ENCODE measurements around the gene PDE2A.

Gene PDE2A

DNA sequence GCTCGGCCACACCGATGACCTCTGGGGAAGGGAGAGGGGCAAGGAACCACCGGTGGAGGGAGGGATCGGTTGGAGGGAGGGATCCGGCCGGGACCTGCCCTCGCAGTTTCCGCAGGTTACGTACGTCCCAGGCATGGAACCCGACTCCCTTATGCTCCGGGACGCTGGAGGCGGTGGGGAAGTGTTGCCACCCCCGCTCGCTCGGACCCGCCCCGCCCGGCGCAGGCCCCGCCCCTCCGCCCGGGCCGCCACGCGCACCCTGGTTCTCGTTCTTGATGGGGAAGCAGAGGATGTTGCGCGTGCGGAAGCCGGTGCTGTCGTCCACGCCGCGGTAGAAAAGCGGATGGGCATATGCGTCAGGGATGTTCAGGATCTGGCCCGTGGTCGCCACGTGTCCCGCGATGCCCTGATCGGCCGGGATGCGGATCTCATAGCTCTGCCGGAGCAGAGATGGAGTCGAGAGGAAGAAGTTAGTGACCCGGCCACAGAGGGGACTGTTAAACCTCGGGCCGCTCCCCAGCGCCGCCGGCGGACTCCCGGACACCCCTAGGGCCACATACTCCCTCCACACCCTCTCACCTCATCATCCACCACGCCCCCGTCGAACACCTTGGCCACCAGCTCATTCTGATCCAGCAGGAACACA, 89.8 kb downstream of the PDE2A start:
- intact Hi-C loops (cut with DNase I): loop anchor here (10.0 kb wide), 1 partner anchor 210 kb away; the partner anchor contains the start of gene STARD10
- peak in 4 of 10 donors; percentile 25 to 91 (median 80) for DNase-seq

DNA sequence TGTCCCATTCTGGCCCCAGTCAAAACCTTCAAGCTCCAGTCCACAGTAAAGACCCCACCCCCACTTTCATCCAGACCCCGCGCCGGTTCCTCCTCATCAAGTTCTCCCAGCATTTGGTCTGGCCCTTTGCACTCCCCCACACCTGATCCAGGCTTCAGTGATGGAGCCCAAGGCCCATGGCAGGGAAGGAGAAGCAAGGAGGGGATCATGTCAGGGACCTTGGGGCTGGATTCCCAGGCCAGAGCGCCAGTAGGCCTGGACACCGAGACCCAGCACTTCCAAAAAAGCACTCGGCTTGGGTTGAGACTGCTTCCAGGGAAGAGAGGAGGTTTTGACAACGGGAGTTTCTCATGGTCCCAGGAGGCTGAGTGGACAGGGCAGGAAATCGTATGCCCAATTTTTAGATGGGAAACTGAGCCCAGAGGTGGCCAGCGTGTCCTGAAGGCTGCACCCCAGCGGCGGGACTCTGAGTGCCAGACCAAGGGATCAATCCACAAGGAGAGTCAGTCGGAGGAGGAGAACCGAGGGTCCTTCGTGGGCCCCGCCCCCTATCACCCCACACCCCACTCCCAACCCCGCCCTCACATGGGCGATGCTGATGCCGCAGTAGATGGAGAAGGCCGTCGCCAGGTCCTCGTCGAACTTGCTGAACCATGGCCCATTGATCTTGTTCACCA, 90.5 kb downstream of the PDE2A start:
- DNase-seq: peak in 2 of 10 donors; percentile 59 to 73
- intact Hi-C loops (cut with DNase I): loop anchor here (10.0 kb wide), 1 partner anchor 211 kb away; the partner anchor contains the start of gene STARD10

DNA sequence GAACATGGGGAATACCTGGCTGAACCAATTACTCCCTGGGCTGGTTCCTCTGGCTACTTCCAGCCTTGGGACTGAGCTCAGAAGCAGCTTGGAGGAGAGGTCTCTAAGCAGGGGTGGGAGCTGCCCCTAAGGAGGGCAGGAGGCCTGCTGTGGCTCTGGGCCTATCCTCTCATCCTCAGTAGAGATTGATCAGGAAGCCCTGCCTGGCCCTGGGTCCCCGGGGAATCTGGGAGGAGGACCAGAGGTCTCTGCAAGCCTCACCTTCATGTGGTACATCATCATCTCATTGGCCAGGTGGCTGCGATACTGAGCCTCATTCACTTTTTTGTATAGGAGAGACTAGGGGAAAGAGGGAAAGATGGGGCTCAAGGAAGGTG, 91.1 kb downstream of the PDE2A start:
- intact Hi-C loops (cut with DNase I): loop anchor here (10.0 kb wide), 1 partner anchor 212 kb away; the partner anchor contains the start of gene STARD10
- peak in 1 of 10 donors; percentile 24 for DNase-seq

DNA sequence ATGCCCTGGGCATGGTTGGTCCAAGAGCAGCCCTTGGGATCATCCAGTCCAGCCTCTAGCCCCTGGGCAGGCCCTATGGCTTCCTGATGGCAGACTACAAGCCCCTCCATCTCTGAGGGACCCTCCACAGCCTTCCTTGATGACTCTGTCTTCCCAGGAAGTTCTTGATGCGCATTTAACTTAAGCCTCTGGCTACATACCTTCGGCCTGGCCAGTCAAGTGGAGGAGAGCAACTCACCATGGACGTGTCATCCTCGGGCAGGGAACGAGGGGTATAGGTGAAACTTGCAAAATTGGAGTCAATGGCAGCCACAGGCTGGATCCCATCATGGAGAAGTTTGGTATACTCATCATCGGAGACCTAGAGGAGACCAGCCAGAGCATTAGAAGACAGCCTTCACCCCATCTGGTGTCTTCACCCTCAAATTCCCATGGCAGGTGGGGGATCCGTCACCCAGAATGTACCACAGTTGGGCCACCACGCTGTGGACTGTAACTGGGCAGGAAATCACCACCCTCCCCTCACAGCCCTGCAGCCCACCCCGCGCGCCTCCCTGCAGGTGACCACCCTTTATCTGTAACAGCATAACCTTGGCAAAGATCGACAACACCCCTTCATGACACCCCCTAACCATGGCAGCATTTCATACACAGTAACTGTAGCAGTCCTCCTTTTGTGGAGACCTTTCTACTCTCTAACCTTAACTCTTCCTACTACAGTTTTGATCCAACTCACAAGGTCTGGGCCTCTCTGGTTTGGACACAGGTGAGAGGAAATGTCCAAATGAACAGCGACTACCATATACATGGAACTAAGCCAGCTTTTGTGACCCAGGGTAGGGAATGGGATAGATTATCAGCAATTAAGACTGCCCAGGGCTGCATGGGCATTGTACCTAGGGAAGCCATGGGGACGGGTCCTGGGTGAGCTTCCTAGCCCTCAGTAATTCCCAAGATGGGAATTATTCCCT, 91.7 kb downstream of the PDE2A start:
- peak in 3 of 10 donors; percentile 3 to 67 (median 20) for DNase-seq
- intact Hi-C loops (cut with DNase I): loop anchor here (10.0 kb wide), 1 partner anchor 212 kb away; the partner anchor contains the start of gene STARD10

DNA sequence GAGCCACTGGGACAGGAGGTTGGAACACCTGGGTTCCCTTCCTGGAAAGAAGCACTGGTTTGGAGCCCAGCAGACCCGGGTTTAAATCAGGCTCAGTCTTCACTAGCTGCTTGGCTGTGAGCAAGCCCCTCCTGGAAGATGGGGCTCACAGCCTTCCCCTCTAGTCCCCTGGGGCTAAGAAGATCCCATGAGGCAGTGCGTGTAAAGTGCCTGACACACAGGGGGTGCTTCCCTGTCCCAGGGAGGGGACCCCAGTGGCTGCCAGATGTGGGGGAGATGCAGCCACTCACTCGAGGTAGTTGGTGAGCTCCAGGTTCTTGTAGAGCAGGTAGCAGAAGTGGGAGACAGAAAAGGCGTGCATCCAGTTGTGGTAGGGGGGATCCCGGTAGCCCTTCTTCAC, 93.2 kb downstream of the PDE2A start:
- intact Hi-C loops (cut with DNase I): loop anchor here (10.0 kb wide), 1 partner anchor 214 kb away; the partner anchor contains the start of gene STARD10

DNA sequence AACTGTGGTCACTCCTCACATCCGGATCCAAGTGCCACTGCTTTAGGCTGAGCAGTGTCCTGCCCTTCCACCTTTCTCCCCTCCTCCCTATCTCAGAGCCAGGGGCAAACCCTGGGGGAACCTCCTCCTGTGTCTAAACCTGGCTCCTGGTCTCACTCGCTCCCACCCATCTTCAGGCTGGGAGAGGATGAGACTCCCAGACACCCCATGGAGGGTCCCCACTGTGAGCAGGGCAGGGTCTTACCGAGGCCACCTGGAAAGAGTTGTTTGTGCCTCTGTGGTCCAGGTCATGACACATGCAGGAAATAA, 93.6 kb downstream of the PDE2A start:
- peak in 1 of 10 donors; percentile 1 for DNase-seq
- intact Hi-C loops (cut with DNase I): loop anchor here (10.0 kb wide), 1 partner anchor 214 kb away; the partner anchor contains the start of gene STARD10

More for the DNA sequence above, 93.2 kb downstream of the PDE2A start:
- peak in 1 of 10 donors; percentile 19 for DNase-seq

DNA sequence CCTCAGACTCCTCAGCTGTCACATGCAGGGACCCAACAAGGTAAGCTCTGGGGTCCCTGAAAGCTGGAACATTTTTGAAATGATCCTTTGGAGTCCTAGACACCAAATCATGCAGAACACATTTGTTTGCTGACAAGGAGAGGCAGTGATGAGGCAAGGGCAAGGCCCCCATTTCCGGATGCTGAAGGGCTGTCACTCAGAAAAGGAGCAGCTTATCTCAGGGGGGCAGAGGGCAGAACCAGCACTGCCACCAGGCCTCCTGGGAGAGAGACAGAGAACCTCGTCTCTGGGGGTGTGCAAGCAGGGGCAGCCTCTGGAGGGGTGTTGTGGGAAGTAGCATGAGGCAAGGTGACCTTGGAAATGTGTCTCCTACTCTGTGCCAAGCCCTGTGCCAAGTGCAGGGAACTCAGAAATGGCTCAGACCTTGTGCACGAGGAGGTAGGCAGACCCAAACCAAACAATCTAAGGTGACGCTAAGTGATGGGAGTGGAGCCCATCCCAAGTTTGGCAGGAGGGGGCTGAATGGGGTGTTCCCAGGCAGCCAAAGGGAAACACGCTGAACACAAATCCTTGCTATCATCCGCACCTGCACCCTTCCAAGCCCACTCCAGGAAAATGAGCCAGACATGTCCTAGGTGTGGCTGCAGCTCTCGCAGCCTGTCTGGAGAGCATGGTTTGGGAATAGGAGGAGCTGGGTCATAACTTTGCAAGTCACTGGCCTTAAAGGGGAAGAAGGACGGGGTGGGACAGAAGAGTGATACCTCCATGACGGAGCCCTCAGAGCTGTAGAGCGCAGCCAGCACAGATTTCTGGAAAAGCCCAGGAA, 94.2 kb downstream of the PDE2A start:
- intact Hi-C loops (cut with DNase I): loop anchor here (10.0 kb wide), 1 partner anchor 215 kb away; the partner anchor contains the start of gene STARD10
- DNase-seq: peak in 2 of 10 donors; percentile 2 to 59

DNA sequence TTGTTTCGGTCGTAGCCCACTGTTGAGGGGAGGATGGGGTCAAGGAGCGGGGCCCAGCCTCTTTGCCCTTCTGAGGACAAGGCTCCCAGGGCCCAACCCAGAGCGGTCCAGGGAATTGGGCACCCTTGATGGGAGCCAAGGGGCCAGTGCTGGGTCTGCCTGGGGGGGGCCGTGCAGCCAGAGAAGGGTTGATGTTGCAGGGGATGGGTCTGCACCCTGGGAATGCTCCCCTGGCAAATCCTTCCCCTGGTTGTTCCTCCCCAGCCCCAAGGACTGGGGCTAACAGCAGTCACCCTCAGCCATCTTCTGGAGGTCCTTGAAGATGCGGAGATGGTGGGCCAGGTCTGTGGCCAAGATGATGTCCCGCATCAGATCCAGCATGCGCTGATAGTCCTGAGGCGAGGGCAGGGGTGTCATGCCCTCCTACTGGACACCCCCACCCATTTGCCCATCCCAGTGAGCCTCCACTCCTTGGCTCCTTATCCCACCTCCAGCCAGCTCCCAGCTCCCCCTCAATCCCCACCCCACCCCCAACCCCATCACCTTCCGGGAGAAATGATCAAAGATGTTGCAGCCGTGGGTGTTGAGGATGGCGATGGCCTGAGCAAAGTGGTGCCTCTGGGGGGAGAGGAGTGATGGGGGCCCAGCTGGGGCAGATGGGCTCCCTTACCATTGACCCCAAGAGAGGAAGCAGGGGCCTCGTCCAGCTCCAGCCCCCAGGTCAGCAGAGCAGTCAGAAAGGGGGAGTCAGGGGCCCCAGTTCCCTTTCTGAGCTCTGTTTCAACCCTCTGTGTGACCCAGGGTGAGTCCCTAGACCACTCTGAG, 95.0 kb downstream of the PDE2A start:
- peak in 1 of 10 donors; percentile 53 for DNase-seq
- intact Hi-C loops (cut with DNase I): no loop called here

DNA sequence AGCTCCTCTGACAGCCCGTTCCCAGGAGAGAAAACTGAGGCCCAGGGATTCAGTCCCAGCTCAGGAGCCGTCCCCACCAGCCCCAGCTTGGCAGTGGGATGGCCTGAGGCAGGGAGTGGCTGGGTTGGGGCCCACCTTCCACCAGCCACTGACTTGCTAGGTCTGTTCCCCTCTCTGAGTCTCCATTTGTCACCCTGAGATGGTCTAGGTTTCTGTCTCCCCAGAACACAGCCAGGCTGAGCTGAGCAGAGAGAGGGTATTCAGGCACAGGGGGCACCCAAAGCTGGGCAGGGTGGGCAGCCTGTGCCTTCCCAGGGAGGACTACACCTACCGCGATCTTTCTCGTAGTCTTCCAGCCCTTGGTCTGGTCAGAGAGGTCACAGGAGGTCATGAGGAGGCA, 95.7 kb downstream of the PDE2A start:
- intact Hi-C loops (cut with DNase I): no loop called here
- peak in 1 of 10 donors; percentile 34 for DNase-seq

DNA sequence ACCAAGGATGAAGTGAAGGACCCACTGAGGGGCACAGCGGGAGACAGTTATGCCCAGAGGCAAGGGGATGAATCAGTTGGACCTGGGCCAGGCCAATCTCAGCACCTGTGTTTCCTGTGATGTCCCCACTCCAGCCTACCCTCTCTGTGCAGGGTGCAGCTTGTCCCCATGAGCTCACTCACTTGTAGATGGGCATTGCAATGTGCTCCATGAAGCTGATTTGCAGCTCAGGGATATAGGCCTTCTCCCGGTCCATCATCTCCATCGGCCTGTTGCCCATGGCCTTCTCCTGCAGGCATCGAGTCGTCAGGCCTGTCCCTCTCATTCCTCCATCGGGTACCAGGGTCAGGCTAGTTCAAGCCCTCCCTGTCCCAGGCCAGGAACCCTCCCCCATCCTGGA, 96.2 kb downstream of the PDE2A start:
- intact Hi-C loops (cut with DNase I): no loop called here
- peak in 2 of 10 donors; percentile 48 to 49 for DNase-seq

DNA sequence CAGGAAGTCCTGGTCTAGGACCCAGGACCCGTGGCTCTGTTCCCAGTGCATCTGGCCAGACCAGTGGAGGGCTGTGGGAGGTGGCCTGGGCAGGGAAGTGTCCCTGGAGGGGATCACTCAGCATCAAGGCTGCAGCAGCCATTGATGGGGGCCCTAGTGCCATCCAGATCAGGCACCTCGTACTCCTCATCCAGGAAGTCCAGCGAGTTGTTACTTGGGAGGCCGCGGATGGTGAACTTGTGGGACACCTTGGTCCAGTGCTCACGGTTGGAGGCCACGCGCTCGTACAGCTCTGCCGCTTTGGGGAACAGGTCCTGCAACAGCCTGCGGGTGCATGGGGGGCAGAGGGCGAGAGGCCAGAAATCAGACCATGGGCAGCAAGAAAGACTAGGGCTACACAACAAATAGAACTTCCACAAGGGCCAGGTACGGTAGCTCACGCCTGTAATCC, 96.9 kb downstream of the PDE2A start:
- intact Hi-C loops (cut with DNase I): no loop called here
- peak in 2 of 10 donors; percentile 48 to 68 for DNase-seq

DNA sequence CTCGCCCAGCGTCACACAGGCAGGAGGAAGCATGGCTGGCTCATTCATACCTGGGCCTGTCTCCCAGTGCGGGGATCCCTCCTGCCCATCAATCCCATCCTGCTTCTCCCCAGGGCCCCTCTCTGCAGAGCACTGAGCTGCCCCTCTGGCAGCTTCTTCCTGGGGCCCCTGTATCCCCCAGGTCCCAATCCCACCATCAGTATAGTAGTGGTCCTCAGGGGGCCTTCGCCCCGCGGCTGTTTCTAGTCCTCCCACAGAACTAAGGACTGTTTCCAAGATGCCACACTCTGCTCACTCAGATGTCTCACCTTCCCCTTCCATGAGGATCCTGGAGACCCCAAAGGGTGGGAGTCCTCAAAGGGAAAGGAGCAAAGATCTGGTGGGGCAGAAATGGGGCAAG, 97.6 kb downstream of the PDE2A start:
- DNase-seq: peak in 1 of 10 donors; percentile 59

DNA sequence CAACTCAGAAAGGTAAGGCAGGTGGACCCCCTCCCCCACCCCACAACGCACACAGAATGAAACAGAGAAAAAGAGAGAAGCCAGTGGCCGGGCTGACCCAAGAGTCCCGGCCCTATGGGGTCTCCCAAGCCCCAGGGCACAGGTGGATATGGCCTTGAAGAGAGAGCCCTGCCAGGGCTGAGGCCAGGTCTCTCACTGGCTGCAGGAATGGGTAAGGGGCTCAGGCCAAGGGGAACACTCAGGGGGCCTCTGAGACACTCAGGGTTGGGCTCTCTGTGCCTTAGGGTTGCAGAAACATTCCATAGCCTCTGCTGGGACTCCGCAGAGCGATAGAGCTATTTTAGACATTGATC, 98.0 kb downstream of the PDE2A start:
- peak in 1 of 10 donors; percentile 55 for DNase-seq
- intact Hi-C loops (cut with DNase I): no loop called here

More for the DNA sequence above, 97.6 kb downstream of the PDE2A start:
- intact Hi-C loops (cut with DNase I): no loop called here

DNA sequence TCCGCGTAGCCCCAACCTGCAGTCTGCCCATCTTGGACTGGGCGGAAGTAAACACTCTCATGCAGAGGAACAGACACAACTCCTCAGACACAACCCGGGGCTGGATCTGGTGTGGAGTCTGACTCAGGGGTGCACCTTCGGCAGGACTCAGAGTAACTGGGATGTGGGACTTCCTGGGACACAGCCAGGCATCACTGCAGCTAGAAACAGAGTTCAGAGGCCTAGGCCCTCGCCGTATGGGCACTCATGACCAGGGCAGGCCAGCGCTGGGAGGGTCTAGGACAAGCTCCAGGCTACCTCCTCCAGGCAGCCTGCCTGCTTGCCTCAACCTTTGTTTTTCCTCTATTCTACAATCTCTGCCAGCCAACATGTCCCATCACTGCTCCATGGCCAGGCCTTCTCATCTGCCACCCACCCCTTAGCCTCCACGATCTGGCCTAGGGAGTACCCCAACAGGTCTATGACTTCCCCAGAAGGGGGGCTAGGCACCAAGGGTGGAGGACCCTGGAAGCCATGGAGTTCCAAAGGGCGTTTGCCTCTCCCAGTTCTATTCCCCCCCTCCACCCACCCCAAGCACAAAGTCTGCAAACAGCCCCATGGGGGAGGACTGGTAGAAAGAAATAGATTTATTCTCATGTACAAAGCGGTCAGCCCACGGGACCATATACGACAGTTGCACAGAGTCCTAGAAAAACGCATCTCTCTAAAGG, 98.5 kb downstream of the PDE2A start:
- peak in 1 of 10 donors; percentile 56 for DNase-seq
- intact Hi-C loops (cut with DNase I): no loop called here

DNA sequence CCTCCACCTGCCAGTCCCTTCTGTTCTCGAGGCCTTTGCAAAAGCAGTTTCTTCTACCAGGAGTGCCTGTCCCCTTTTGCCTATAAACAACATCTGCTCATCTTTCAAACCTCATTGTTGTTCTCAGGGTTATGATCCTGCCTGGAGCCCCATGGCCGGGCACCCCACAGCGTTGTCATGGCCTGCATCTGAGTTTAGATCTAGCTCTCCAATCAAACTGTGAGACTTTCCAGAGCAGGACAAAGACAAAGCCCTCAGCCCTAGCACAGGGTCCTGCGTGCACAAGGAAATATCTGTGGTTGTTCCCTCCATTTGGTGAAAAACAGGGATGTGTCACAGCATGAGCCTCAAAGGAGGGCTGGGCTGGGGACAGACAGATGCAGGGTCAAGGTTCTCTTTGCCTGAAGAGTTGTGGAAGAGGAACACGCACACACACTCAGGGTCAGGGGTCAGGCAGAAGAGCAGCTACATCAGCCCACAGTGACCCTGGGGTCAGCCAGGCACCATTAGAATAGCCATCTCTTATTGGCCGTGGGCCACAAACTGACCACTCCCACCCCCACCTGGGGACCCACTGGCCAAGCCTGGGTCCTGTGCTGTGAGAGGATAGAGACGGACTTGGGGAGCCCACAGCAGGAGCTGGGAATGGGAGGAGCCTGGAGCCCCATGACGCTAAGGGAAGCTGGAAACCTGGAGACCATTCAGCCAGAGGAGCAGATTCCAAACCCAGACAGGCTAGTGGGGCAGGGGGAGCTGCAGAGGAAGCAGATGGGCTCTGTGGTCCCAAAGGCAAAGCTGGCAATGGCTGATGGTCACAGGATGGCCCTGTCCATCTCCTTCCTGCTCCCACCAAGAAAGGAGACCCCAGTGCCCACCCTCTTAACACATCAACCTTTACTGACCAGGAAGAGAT, 99.4 kb downstream of the PDE2A start:
- intact Hi-C loops (cut with DNase I): no loop called here
- DNase-seq: peak in 1 of 10 donors; percentile 70

DNA sequence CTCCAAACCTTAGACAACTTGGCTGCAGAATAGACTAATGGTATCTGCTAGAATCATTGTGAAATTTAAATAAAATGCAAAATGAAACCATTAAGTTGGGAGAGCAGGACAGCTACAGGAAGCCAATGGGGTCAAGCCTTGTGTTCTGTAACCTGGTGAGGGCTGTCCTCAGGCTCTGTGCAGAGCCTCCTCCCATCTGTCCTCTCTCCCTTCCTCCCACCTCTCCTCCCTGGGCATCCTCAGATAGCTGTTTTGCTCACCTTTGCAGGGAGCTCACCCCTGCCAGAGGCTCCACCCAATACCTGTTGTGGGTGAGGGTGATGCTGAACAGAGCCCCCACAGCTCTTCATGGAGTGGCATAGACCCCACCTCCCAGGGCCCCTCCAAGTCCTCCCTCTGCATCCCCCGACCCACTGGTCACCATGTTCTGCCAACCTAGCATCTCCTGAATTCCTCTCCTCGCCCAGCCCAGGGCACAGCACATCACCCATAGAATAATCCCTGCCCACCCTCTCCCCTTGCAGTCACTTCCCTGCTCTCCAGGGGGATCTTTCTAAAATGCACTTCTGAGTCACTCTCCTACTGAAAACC, 100.3 kb downstream of the PDE2A start:
- intact Hi-C loops (cut with DNase I): loop anchor here (1.0 kb wide), 2 partner anchors 92 to 103 kb away; no protein-coding TSS in a partner anchor
- no peak for DNase-seq

Data from posterior cingulate gyrus (tissue), 11 donors.